ENCODE data around the gene KLRC2. TPM values are rescaled to one million over a fixed set of nuclear protein-coding genes. Genes with fewer than 3 reads are reported as not detected.
"Not testable (repeated sequence)": the region's sequence is repeated elsewhere in the genome, so short reads cannot be mapped to it uniquely, and the experiment has no call there.

KLRC2 gene
- total RNA-seq, 1 donor from 2014 or later: not detected

DNA sequence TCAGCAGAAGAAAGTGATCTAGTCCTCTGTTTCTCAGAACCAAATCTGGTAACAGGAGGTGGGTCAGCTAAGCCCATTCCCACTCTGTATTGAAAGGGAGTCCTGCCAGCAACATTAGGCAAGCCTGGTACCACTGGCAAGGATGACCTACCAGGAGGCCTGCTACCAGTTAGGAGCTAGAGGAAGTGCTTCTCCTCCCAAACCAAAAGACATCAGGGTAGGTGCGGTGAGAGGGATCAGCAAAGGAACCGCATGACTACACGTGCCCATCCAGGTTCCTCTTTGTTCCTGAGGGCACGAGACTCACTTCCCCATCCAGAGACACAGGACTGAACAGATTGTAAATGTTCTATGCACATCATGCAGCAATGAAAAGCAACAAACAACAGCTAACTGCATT lies 29.1 kb downstream of the KLRC2 start:
- no peak for DNase-seq (ENCODE audit: extremely low read depth, low read depth, low spot score)

DNA sequence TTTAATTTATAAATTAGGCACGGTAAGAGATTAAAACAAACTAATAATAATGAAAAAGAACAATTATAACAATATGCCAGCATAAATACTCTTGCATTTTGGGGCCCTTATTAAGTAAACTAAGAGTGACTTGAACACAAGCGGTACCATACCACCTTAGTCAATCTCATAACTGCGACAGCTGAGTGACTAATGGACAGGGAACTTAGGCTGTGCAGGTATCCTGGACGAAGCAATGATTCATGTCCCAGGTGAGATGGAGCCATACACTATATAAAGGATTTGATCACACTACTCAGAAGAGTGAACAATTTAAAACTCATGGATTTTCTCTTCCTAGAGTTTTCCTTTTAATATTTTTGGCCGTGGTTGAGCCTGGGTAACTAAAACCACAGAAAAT lies 30.5 kb downstream of the KLRC2 start:
- no peak for DNase-seq (ENCODE audit: extremely low read depth, low read depth, low spot score)

DNA sequence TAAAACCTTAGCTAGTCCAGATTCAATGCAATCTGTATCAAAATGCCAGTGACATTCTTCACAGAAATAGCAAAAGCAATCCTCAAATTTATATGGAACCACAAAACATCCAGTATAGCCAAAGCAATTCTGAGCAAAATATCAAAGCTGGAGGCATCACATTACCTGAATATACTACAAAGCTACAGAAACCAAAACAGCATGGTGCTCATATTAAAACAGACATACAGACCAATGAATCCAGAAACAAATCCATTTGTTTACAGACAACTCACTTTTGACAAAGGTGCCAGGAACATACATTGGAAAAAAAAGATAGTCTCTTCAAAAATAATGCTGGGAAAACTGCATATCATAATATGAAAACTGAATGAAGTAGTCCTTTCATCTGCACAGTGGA lies 31.0 kb downstream of the KLRC2 start:
- DNase-seq (ENCODE audit: extremely low read depth, low read depth, low spot score): no peak

GRCh38 chr12:10400829-10401228 lies 35.0 kb downstream of the KLRC2 start:
- no peak for DNase-seq (ENCODE audit: extremely low read depth, low read depth, low spot score)

GRCh38 chr12:10398168-10398567 lies 37.6 kb downstream of the KLRC2 start:
- no peak for DNase-seq (ENCODE audit: extremely low read depth, low read depth, low spot score)

- no peak for DNase-seq (ENCODE audit: extremely low read depth, low read depth, low spot score)
Measured at GRCh38 chr12:10397296-10397695, 38.5 kb downstream of the KLRC2 start.

DNA sequence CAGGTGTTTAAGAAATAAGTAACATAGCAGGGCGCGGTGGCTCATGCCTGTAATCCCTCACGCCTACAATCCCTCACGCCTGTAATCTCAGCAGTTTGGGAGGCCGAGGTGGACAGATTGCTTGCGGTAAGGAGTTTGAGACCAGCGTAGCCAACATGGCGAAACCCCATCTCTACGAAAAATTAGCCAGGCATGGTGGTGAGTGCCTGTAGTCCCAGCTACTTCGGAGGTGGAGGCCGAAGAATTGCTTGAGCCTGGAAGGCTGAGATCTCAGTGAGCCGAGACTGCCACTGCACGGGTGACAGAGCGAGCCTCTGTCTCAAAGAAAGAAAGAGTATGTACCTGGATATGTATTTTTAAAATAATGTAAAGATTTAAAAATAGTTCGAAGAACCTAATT lies 39.6 kb downstream of the KLRC2 start:
- not testable (repeated sequence) for DNase-seq (ENCODE audit: extremely low read depth, low read depth, low spot score)

GRCh38 chr12:10395390-10395998 lies 40.3 kb downstream of the KLRC2 start:
- no peak for DNase-seq (ENCODE audit: extremely low read depth, low read depth, low spot score)

DNA sequence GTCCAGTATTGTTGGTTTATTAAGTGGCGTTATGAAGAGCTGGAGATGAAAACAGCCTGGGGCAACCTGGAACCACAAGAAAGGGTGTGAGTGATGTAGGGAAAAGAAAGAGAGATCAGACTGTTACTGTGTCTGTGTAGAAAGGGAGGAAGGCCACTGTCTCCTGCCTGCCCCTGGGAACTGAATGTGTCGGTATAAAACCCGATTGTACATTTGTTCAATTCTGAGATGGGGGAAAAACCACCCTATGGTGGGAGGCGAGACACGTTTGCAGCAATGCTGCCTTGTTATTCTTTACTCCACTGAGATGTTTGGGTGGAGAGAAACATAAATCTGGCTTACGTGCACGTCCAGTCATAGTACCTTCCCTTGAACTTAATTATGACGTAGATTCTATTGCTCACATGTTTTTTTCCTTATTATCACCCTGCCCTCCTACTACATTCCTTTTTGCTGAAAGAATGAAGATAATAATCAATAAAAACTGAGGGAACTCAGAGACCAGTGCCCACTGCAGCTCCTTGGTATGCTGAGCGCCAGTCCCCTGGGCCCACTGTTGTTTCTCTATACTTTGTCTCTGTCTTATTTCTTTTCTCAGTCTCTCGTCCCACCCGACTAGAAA lies 41.2 kb downstream of the KLRC2 start:
- DNase-seq (ENCODE audit: extremely low read depth, low read depth, low spot score): not testable (repeated sequence)

- no peak for DNase-seq (ENCODE audit: extremely low read depth, low read depth, low spot score)
Measured at GRCh38 chr12:10393291-10393690, 42.5 kb downstream of the KLRC2 start.

DNA sequence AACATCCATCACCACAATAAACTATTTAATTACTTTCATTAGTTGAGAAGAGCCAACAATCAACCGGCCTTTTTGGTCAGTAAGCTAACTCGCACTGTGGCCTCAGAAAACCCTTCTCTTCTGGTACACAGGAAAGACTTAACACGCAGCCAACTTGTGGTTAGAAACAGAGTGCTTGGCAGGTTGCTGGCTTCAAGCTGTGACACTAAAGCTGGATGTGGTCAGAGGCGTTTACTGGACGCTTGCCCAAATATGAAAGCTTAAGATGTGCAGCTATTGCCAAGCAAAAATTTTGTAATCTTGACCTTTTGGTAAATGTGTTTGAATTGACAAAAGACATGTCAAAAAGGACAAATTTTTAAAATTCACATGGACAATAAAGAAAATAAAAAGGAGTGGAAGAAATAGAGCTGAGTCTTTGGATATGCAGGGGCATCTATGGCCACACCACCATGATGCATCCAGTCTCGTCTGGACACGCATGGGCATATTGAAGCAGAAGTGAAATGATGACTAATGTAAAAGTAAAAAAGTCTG lies 43.3 kb downstream of the KLRC2 start:
- DNase-seq (ENCODE audit: extremely low read depth, low read depth, low spot score): no peak

- DNase-seq (ENCODE audit: extremely low read depth, low read depth, low spot score): not testable (repeated sequence)
Measured at GRCh38 chr12:10390991-10391390, 44.8 kb downstream of the KLRC2 start.

DNA sequence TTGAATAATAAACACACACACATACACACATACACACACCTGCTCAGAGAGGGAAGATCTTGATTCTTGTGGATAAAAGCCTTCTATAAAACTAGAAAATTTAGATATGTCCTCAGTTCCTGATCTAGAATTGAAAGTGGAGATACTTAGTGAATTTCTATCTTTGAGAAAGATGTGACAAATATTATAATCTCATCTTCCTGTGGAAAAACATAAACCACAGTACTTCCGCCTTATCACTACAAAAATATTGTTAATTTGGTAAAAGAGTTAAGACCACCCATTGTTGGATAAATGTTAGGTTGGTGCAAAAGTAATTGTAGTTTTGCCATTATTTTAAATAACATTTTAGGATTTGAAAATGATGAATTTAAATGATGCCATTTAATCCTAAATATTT lies 45.9 kb downstream of the KLRC2 start, which contains the start of gene KLRK1:
TSS of gene KLRK1 (minus strand) at position 138 of the 400 bp plus-strand sequence. CDS start 1,231 bp downstream, outside the sequence.
- no peak for DNase-seq (ENCODE audit: extremely low read depth, low read depth, low spot score)

DNA sequence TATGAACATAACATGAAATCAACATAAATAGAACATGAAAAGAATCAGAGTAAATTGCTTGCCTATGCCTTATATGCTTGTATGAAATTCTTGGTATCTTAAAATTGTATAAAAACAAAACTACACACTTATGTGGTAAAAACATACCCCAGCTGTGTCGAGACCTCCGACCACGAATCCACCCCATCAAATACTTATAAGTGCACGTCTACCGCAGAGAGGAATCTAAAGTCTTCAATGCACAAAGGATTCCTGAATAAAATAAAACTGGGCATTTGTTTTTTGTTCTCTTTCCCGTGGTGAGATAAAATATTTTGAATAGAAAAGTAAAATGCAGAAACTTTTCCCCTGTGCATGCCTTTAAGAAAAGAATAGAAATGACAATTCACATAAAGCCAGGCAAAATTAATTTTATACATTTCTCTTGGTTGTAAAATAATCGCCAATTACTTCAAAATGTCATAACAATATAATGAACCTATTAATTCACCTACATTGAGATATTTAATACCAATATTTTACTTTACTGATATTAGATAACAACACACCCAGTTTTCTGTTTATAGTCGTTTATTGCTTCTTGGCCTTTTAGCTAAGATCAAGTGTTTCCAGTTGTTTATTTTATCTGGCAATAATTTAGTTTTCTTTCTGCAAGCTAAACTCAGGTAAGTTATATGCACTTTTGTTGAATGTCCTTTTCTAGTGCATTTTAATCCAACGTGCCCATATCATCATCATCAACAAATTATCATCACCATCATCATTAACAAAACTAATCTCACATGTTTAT lies 47.0 kb downstream of the KLRC2 start:
- DNase-seq (ENCODE audit: extremely low read depth, low read depth, low spot score): no peak

DNA sequence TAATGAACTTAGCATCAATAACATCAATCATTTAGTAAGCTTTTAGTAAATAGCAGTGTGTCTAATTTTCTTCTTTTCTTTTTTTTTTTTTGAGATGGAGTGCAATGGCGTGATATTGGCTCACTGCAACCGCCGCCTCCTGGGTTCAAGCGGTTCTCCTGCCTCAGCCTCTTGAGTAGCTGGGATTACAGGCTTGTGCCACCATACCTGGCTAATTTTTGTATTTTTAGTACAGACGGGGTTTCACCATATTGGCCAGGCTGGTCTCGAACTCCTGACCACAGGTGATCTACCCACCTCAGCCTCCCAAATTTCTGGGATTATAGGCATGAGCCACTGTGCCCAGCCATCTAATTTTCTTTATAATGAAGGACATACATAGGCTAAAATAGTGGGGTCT lies 48.3 kb downstream of the KLRC2 start:
- not testable (repeated sequence) for DNase-seq (ENCODE audit: extremely low read depth, low read depth, low spot score)

- no peak for DNase-seq (ENCODE audit: extremely low read depth, low read depth, low spot score)
Measured at GRCh38 chr12:10386857-10387256, 49.0 kb downstream of the KLRC2 start.

DNA sequence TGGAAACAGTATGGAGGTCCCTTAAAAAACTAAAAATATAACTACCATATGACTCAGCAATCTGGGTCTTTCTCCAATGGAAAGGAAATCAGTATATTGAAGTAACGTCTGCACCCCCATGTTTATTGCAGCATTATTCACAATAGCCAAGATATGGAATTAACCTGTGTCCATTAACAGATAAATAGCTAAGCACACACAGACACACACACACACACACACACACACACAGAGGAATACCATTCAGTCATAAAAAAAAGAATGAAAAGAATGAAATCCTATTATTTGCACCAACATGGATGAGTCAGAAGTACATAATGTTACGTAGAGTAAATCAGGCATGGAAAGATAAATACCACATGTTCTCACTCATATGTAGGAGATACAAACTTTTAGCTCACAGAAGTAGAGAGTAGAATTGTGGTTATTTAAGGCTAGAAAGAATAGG lies 50.6 kb downstream of the KLRC2 start:
- no peak for DNase-seq (ENCODE audit: extremely low read depth, low read depth, low spot score)

GRCh38 chr12:10384191-10384590 lies 51.6 kb downstream of the KLRC2 start:
- no peak for DNase-seq (ENCODE audit: extremely low read depth, low read depth, low spot score)

- DNase-seq (ENCODE audit: extremely low read depth, low read depth, low spot score): no peak
Measured at GRCh38 chr12:10381928-10382628, 53.7 kb downstream of the KLRC2 start.

Data from glomerular endothelial cell (primary cell).